Ovary (tissue), 3 donors: ENCODE results near the gene PA2G4.

Experiments used
- CTCF ChIP-seq, 3 donors: fragments of 450-650 bp in 2 of 3; fragments of 200-600 bp in 1 of 3; IDR thresholded peaks; one replicate each; pipeline versions ENCODE4 v1.5.1 to v1.8.0; 2016 to 2022; ENCODE audit warnings: antibody characterized with exemption in 3 of 3, mild to moderate bottlenecking in 1 of 3
- POLR2A ChIP-seq: fragments of 450-650 bp; IDR thresholded peaks from one replicate; pipeline ENCODE4 v1.6.1; 2017; ENCODE audit warnings: antibody characterized with exemption, mild to moderate bottlenecking, moderate library complexity
- donor health status: DM: no; HTN: no; CAD: no.

- peak in 2 of 3 donors; percentile 4 to 9 for TF ChIP-seq CTCF (IDR thresholded peaks at IDR 0.05)
- TF ChIP-seq POLR2A: peak; percentile 100
Measured at GRCh38 chr12:56158029-56158925, 53.9 kb downstream of the PA2G4 start, which contains the start of gene MYL6.
